ENCODE data around the gene FSIP2. TPM values are rescaled to one million over a fixed set of nuclear protein-coding genes. Genes with fewer than 3 reads are reported as not detected.

Gene FSIP2
- 11.0 TPM for total RNA-seq

GRCh38 chr2:185738679-185739472, at the start of gene FSIP2:
Gene FSIP2, plus strand, starts transcription at chr2:185738804. Its CDS starts 91 bp downstream, at chr2:185738895.

Data from parietal lobe (tissue), 1 donor.